Colonic mucosa (tissue), 4 donors: ENCODE results near the gene MTSS2. TPM values are rescaled to one million over a fixed set of nuclear protein-coding genes. Genes with fewer than 3 reads are reported as not detected.
A peak's percentile ranks its signal among the peaks of the same experiment; 100 is the strongest.
"Not testable (repeated sequence)": the region's sequence is repeated elsewhere in the genome, so short reads cannot be mapped to it uniquely, and the experiment has no call there.

Source experiments
- DNase-seq: peaks from one replicate; pipeline ENCODE4 v3.0.0-alpha.2; 2020
- H3K27ac ChIP-seq: fragments of 200-600 bp; one replicate; pipeline ENCODE4 v1.8.0; 2021
- H3K27me3 ChIP-seq: fragments of 200-600 bp; one replicate; pipeline ENCODE4 v1.8.0; 2021
- H3K36me3 ChIP-seq: fragments of 200-600 bp; one replicate; pipeline ENCODE4 v1.8.0; 2021
- H3K4me1 ChIP-seq: fragments of 200-600 bp; one replicate; pipeline ENCODE4 v1.8.0; 2021; ENCODE audit warnings: mild to moderate bottlenecking
- H3K4me3 ChIP-seq: fragments of 200-600 bp; one replicate; pipeline ENCODE4 v1.8.0; 2021
- H3K9ac ChIP-seq, 2 donors: one replicate each; pipeline ENCODE4 v1.7.0; 2013; ENCODE audit warnings: control low read depth in 2 of 2, low read depth in 2 of 2, low read length in 2 of 2
- H3K9me3 ChIP-seq: fragments of 200-600 bp; one replicate; pipeline ENCODE4 v1.8.0; 2021
- CTCF ChIP-seq: fragments of 200-600 bp; IDR thresholded peaks from one replicate; pipeline ENCODE4 v1.8.0; 2022; ENCODE audit warnings: antibody characterized with exemption, mild to moderate bottlenecking
- intact Hi-C: fragments of 100-400 bp; cut with DNase I; formaldehyde crosslinking; loops from one replicate; pipeline ENCODE4 v1.14.1; 2022
- total RNA-seq, 2 donors: library from RNA; stranded (reverse); fragmentation: NEBNext Ultra II Directional in 1 of 2; extraction: Animal tissue kit (Norgen Biotek cat#: 25700) in 1 of 2; gene quantifications; one replicate each; pipeline ENCODE4 v1.2.1, GENCODE V29; 2021
- donor health status: healthy.
- donor health status: DM: no; HTN: no; CAD: no.
- donor health status: DM: no; HTN: no; CAD: no.

MTSS2 gene
- total RNA-seq, 2 donors from 2014 or later = 15.5 to 25.3 TPM

- Histone ChIP-seq H3K9ac (no peak within 1 kb of the TSS), H3K4me3 (no peak within 1 kb of the TSS), H3K36me3 (no peaks in the 10 kb centered on the region), H3K27me3 (no peaks in the 10 kb centered on the region), H3K4me1 (no peaks in the 10 kb centered on the region), H3K27ac (no peak within 1 kb of the TSS), H3K9me3 (no peaks in the 10 kb centered on the region)
- DNase-seq = no peak
- TF ChIP-seq CTCF = no peak
- intact Hi-C loops = no loop called here
Observed at GRCh38 chr16:70646260-70647241, 39.3 kb downstream of the MTSS2 start, which contains the start of gene IL34. Gene IL34 (plus strand): TSS chr16:70646559. CDS start chr16:70646948, 389 bp downstream.

GRCh38 chr16:70644763-70645597 is 40.9 kb downstream of the MTSS2 start:
- intact Hi-C loops = no loop called here
- Histone ChIP-seq H3K27ac (no peak overlapping the region), H3K9me3 (no peaks in the 10 kb centered on the region), H3K36me3 (no peaks in the 10 kb centered on the region), H3K4me1 (no peaks in the 10 kb centered on the region), H3K27me3 (no peaks in the 10 kb centered on the region), H3K4me3 (no peak overlapping the region), H3K9ac (no peak overlapping the region)
- no peak for TF ChIP-seq CTCF
- no peak for DNase-seq

GRCh38 chr16:70643264-70643663 is 42.6 kb downstream of the MTSS2 start:
- intact Hi-C loops, H3K27ac ChIP-seq, H3K9ac ChIP-seq, H3K27me3 ChIP-seq, H3K36me3 ChIP-seq, DNase-seq, H3K9me3 ChIP-seq, H3K4me1 ChIP-seq, H3K4me3 ChIP-seq: not testable (repeated sequence)

GRCh38 chr16:70642633-70643032 is 43.2 kb downstream of the MTSS2 start:
- no peak for DNase-seq
- no peak for TF ChIP-seq CTCF
- Histone ChIP-seq H3K4me1 (no peaks in the 10 kb centered on the region), H3K27me3 (no peaks in the 10 kb centered on the region), H3K36me3 (no peaks in the 10 kb centered on the region), H3K27ac (no peak overlapping the region), H3K9me3 (no peaks in the 10 kb centered on the region), H3K9ac (no peak overlapping the region), H3K4me3 (no peak overlapping the region)
- intact Hi-C loops = no loop called here

GRCh38 chr16:70638814-70639792 is 46.8 kb downstream of the MTSS2 start:
- H3K27ac ChIP-seq = no peak overlapping the region
- H3K4me3 ChIP-seq = no peak overlapping the region
- intact Hi-C loops = no loop called here
- no peaks in the 10 kb centered on the region for H3K9me3 ChIP-seq
- no peaks in the 10 kb centered on the region for H3K36me3 ChIP-seq
- DNase-seq = no peak
- no peaks in the 10 kb centered on the region for H3K4me1 ChIP-seq
- H3K27me3 ChIP-seq = no peaks in the 10 kb centered on the region
- no peak for TF ChIP-seq CTCF
- H3K9ac ChIP-seq = peak overlapping the region in 1 of 2 donors; percentile 10

Other genes with a start within 250 kb of the MTSS2 start
- 1 to 10 TPM; 6.9 to 8.1 TPM for gene ST3GAL2, start 247.0 kb downstream of the MTSS2 start, total RNA-seq
- 10 to 100 TPM; 31.3 to 38.8 TPM for gene FCSK, start 231.5 kb downstream of the MTSS2 start, total RNA-seq
- gene COG4, start 162.5 kb downstream of the MTSS2 start, total RNA-seq = 10 to 100 TPM; 54.8 to 84.7 TPM
- gene SF3B3, start 162.2 kb downstream of the MTSS2 start, total RNA-seq = 100 to 1,000 TPM; 182 to 369 TPM
- gene IL34, start 39.5 kb downstream of the MTSS2 start, total RNA-seq = 1 to 10 TPM; 1.1 to 2.8 TPM
- gene VAC14, start 115.1 kb upstream of the MTSS2 start, total RNA-seq = 10 to 100 TPM; 20.7 to 41.8 TPM